H1 (cell line): Measurements from ENCODE around the gene RPL28. TPM values are rescaled to one million over a fixed set of nuclear protein-coding genes. Genes with fewer than 3 reads are reported as not detected.

Experiments
- CTCF ChIA-PET: fragments of 300-600 bp; sonication (Branson Sonifier 250); formaldehyde crosslinking; loops from one replicate; lab custom pipeline; 2021; ENCODE audit not compliant: partially characterized antibody; lab: Charles Lee
- POLR2A ChIA-PET: fragments of 300-600 bp; sonication (Branson Sonifier 250); formaldehyde crosslinking; loops from one replicate; lab custom pipeline; 2021; ENCODE audit warnings: inconsistent platforms; ENCODE audit not compliant: partially characterized antibody; lab: Charles Lee
- DNase-seq, 2 experiments: peaks; one replicate each; pipeline versions ENCODE4 v3.0.0 to v3.0.0-alpha.2; 2010 to 2022; ENCODE audit warnings: low spot score in 2 of 2, low read depth in 1 of 2, mixed read lengths in 1 of 2
- FAIRE-seq: peaks from 2 replicates; lab custom pipeline; 2011; peaks lifted over from hg19 to GRCh38; lab: Jason Lieb, UNC
- H2AFZ ChIP-seq: 2 replicates; pipeline ENCODE4 v1.8.1; 2012; ENCODE audit warnings: low read length, inconsistent platforms
- H2AK5ac ChIP-seq: 2 replicates; pipeline ENCODE4 v1.6.1; 2013; ENCODE audit warnings: low read depth, low read length
- H2BK120ac ChIP-seq: replicated peaks from 2 replicates; pipeline ENCODE3; 2013; ENCODE audit warnings: low read depth, low read length, inconsistent platforms
- H2BK12ac ChIP-seq: 2 replicates; pipeline ENCODE4 v1.6.1; 2013; ENCODE audit warnings: low read depth, low read length
- H2BK15ac ChIP-seq: 2 replicates; pipeline ENCODE4 v1.6.1; 2013; ENCODE audit warnings: low read length
- H2BK20ac ChIP-seq: 2 replicates; pipeline ENCODE4 v1.6.1; 2013; ENCODE audit warnings: low read length
- H2BK5ac ChIP-seq: 2 replicates; pipeline ENCODE4 v1.6.1; 2013; ENCODE audit warnings: low read depth, low read length
- H3K14ac ChIP-seq: 2 replicates; pipeline ENCODE4 v1.6.1; 2013; ENCODE audit warnings: inconsistent platforms; ENCODE audit not compliant: insufficient read length
- H3K18ac ChIP-seq: 2 replicates; pipeline ENCODE4 v1.6.1; 2013; ENCODE audit warnings: low read length; ENCODE audit errors: extremely low read depth
- H3K23ac ChIP-seq: 2 replicates; pipeline ENCODE4 v1.6.1; 2013; ENCODE audit warnings: inconsistent platforms; ENCODE audit not compliant: insufficient read length
- H3K23me2 ChIP-seq: 2 replicates; pipeline ENCODE4 v1.6.1; 2013; ENCODE audit warnings: low read depth, low read length
- H3K27ac ChIP-seq: 2 replicates; pipeline ENCODE4 v1.6.1; 2011; ENCODE audit warnings: low read depth, low read length, inconsistent platforms
- H3K27me3 ChIP-seq, 4 experiments: replicated peaks in 1 of 4; 1 replicate in 1 of 4; 2 replicates in 3 of 4; pipeline versions ENCODE4 v1.6.1 to v1.8.1; 2011 to 2013; ENCODE audit warnings: low read length in 3 of 4, mild to moderate bottlenecking in 3 of 4, inconsistent platforms in 2 of 4, mixed read lengths in 2 of 4, moderate library complexity in 1 of 4; ENCODE audit not compliant: control insufficient read depth in 3 of 4, insufficient read depth in 3 of 4; ENCODE audit errors: extremely low read depth in 1 of 4
- H3K36me3 ChIP-seq, 4 experiments: 2 replicates each; pipeline versions ENCODE4 v1.6.1 to v1.8.1; 2011 to 2013; ENCODE audit warnings: mild to moderate bottlenecking in 4 of 4, low read length in 3 of 4, moderate library complexity in 2 of 4, control low read depth in 1 of 4, inconsistent platforms in 1 of 4; ENCODE audit not compliant: insufficient read depth in 4 of 4, control insufficient read depth in 2 of 4
- H3K4ac ChIP-seq: replicated peaks from 2 replicates; pipeline ENCODE3; 2013; ENCODE audit warnings: low read length, low read depth, mixed read lengths, inconsistent platforms; ENCODE audit not compliant: insufficient read length
- H3K4me1 ChIP-seq, 4 experiments: replicated peaks in 1 of 4; 1 replicate in 1 of 4; 2 replicates in 3 of 4; pipeline versions ENCODE4 v1.6.1 to v1.8.1; 2011 to 2013; ENCODE audit warnings: low read length in 3 of 4, inconsistent platforms in 2 of 4, mixed read lengths in 1 of 4; ENCODE audit not compliant: insufficient read depth in 4 of 4, control insufficient read depth in 3 of 4
- H3K4me2 ChIP-seq, 2 experiments: 2 replicates each; pipeline versions ENCODE4 v1.6.1 to v1.8.1; 2011 to 2013; ENCODE audit warnings: low read depth in 2 of 2, low read length in 2 of 2, control low read depth in 1 of 2, inconsistent platforms in 1 of 2, mild to moderate bottlenecking in 1 of 2; ENCODE audit not compliant: insufficient read depth in 1 of 2
- H3K4me3 ChIP-seq, 4 experiments: fragments of 200-600, 300-600 bp in 1 of 4; sonication (generic), shearing (Covaris generic), sonication (Bioruptor Twin) in 1 of 4; 2 replicates each; pipeline versions ENCODE4 v1.5.1 to v1.8.1; 2011 to 2016; ENCODE audit warnings: low read length in 4 of 4, low read depth in 3 of 4, control low read depth in 2 of 4, inconsistent platforms in 2 of 4, mild to moderate bottlenecking in 2 of 4, mixed read lengths in 1 of 4, moderate library complexity in 1 of 4; ENCODE audit not compliant: insufficient read depth in 2 of 4; ENCODE audit errors: extremely low read depth in 1 of 4
- H3K56ac ChIP-seq: replicated peaks from 2 replicates; pipeline ENCODE3; 2013; ENCODE audit warnings: low read depth, mild to moderate bottlenecking, mixed read lengths, low read length, inconsistent platforms; ENCODE audit not compliant: insufficient read length
- H3K79me1 ChIP-seq: 2 replicates; pipeline ENCODE4 v1.6.1; 2013; ENCODE audit warnings: low read depth, low read length, control low read depth
- H3K79me2 ChIP-seq, 2 experiments: 2 replicates each; pipeline versions ENCODE4 v1.6.1 to v1.8.1; 2012 to 2013; ENCODE audit warnings: low read length in 2 of 2, mild to moderate bottlenecking in 2 of 2, inconsistent platforms in 1 of 2; ENCODE audit not compliant: insufficient read depth in 2 of 2, control insufficient read depth in 1 of 2
- H3K9ac ChIP-seq, 4 experiments: replicated peaks in 1 of 4; 1 replicate in 1 of 4; 2 replicates in 3 of 4; pipeline versions ENCODE4 v1.6.1 to v1.8.1; 2011 to 2013; ENCODE audit warnings: low read depth in 3 of 4, low read length in 3 of 4, control low read depth in 2 of 4, mild to moderate bottlenecking in 2 of 4, moderate library complexity in 2 of 4, inconsistent platforms in 1 of 4; ENCODE audit errors: extremely low read depth in 1 of 4
- H3K9me3 ChIP-seq, 2 experiments: 2 replicates each; pipeline versions ENCODE4 v1.6.1 to v1.8.1; 2012 to 2013; ENCODE audit warnings: mild to moderate bottlenecking in 2 of 2, moderate library complexity in 2 of 2, control low read depth in 1 of 2, inconsistent platforms in 1 of 2, low read depth in 1 of 2, low read length in 1 of 2, mixed read lengths in 1 of 2; ENCODE audit not compliant: insufficient read depth in 2 of 2
- H4K20me1 ChIP-seq, 2 experiments: replicated peaks in 1 of 2; 2 replicates each; pipeline versions ENCODE3 to v1.8.1; 2011 to 2013; ENCODE audit warnings: inconsistent platforms in 2 of 2, low read length in 2 of 2, mild to moderate bottlenecking in 1 of 2; ENCODE audit not compliant: insufficient read depth in 2 of 2, control insufficient read depth in 1 of 2
- H4K5ac ChIP-seq: 2 replicates; pipeline ENCODE4 v1.6.1; 2013; ENCODE audit warnings: low read length, low read depth, mixed read lengths, inconsistent platforms; ENCODE audit not compliant: insufficient read length
- H4K8ac ChIP-seq: 2 replicates; pipeline ENCODE4 v1.8.0; 2013; ENCODE audit warnings: mild to moderate bottlenecking, moderate library complexity, low read length, inconsistent platforms; ENCODE audit not compliant: insufficient read depth; ENCODE audit errors: extremely low read depth
- H4K91ac ChIP-seq: replicated peaks from 2 replicates; pipeline ENCODE3; 2013; ENCODE audit warnings: low read length, mixed read lengths, inconsistent platforms; ENCODE audit not compliant: insufficient read length
- KDM1A ChIP-seq: fragments of 200-600, 300-600 bp; sonication (generic); IDR thresholded peaks from 2 replicates; pipeline ENCODE4 v1.7.1; 2016; ENCODE audit warnings: mild to moderate bottlenecking, low read length, borderline replicate concordance
- NRF1 ChIP-seq: IDR thresholded peaks from 2 replicates; pipeline ENCODE4 v1.6.1; 2011; ENCODE audit warnings: mild to moderate bottlenecking, low read depth, low read length, improper control_type of control experiment
- PHF8 ChIP-seq: fragments of 200-600 bp; sonication (generic); conservative IDR thresholded peaks from 2 replicates; pipeline ENCODE4 v1.7.1; 2012; ENCODE audit warnings: low read depth, mild to moderate bottlenecking, inconsistent platforms, low read length, moderate library complexity
- POU5F1 ChIP-seq: IDR thresholded peaks from 2 replicates; pipeline ENCODE4 v1.6.1; 2011; ENCODE audit warnings: low read depth, mild to moderate bottlenecking, low read length, moderate library complexity
- SAP30 ChIP-seq: fragments of 300-600 bp; sonication (generic); IDR thresholded peaks from 2 replicates; pipeline ENCODE4 v1.7.1; 2012; ENCODE audit warnings: low read length, moderate library complexity, mild to moderate bottlenecking, inconsistent platforms; ENCODE audit not compliant: insufficient read depth, insufficient replicate concordance
- ZNF274 ChIP-seq: IDR thresholded peaks from 2 replicates; pipeline ENCODE4 v1.7.0; 2012; ENCODE audit warnings: low read length, borderline replicate concordance; ENCODE audit errors: extremely low read depth
- WGBS, 2 experiments: shearing (Covaris generic) in 1 of 2; methylation state at CpG; one replicate each; pipeline versions ENCODE4 v1.1.6 to v1.1.7; 2013 to 2015; ENCODE audit warnings: low lambda C conversion rate in 2 of 2, mixed read lengths in 2 of 2, inconsistent platforms in 1 of 2, low coverage in 1 of 2, missing lambda C conversion rate in 1 of 2; ENCODE audit not compliant: insufficient replicate concordance in 2 of 2, insufficient coverage in 1 of 2, insufficient read length in 1 of 2; ENCODE audit errors: extremely low coverage in 1 of 2, missing lambda C conversion rate in 1 of 2; 5-methylcytosine and 5-hydroxymethylcytosine counted together
- polyA plus RNA-seq, 7 experiments: library from polyadenylated mRNA; depleted of rRNA in 3 of 7; stranded (reverse) in 5 of 7; unstranded in 2 of 7; fragments of >200 nt in 5 of 7; fragments of 200-250 nt in 2 of 7; gene quantifications; 1 replicate in 5 of 7; 2 replicates in 1 of 7; 4 replicates in 1 of 7; pipeline versions ENCODE4 v1.2.1 to v1.2.3, GENCODE V29; 2011 to 2013; ENCODE audit warnings: missing spikeins in 2 of 7, mixed read lengths in 2 of 7
- total RNA-seq: library from RNA; stranded (reverse); fragmentation: NEBNext Ultra II Directional; extraction: Animal tissue kit (Norgen Biotek cat#: 25700); gene quantifications from 2 replicates; pipeline ENCODE4 v1.2.1, GENCODE V29; 2021
- TF ChIP-seq, protein P1 (sequence below): IDR thresholded peaks from 2 replicates; pipeline ENCODE4 v1.6.1; 2012; ENCODE audit warnings: inconsistent platforms

RPL28 gene
- total and polyA plus RNA-seq, 2 of the 8 experiments (the other 6 are each of a cell fraction or from before 2014, with no cell fraction given), result 2,123 to 8,402 TPM

DNA sequence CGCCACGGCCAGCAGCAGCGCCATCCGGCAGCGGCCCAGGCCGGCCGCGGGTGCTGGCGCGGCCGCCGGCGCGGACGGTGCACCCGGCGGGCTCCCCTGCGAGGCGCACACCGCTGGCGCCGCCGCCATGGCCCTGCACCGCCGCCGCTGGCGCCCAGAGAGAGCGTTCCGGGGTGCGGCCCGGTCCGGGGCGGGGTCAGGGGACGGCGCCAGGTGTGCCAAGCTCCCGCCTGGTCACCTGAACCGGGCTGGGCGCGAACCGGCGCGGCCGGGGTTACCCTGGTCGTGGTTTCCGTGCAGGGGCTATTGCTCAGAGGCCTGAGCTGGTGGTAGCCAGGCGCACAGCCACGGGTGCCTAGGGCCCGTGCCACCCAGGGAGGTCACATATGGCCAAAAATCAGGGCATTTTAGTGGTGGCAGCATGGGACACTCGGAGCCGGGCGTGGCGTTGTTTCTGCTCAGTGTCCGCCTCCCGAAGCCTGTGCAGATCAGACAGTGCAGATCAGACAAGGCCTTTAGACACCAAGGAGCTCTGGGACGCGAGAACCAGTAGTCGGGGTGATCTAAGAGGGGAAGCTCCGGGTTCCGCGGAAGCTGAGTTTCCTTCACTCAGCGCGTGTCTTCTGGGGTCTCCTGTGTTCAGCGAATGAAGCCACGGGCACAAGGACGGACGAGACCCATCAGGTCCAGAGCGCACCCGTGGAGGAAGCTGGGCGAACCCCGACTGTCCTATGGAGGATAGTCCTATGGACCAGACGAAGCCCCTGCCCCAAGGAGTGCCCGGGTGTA, 1.4 kb upstream of the RPL28 start, which contains the start of gene TMEM238:
Gene TMEM238 (minus strand): TSS at position 162 of the 789 bp plus-strand sequence. CDS start 33 bp downstream, at position 129.
- Histone ChIP-seq H3K56ac (peak within 1 kb of the TSS; percentile 65), H3K27me3 (peaks cover 0 to 6% (median 3%) of the 10 kb centered on the region in 4 experiments; a peak in 4 of 7 replicates), H3K23ac (no peak within 1 kb of the TSS), H2BK20ac (no peak within 1 kb of the TSS), H3K4me2 (peak within 1 kb of the TSS; percentile 93 to 95), H3K18ac (peak within 1 kb of the TSS; percentile 94), H3K9me3 (no peaks in the 10 kb centered on the region), H4K5ac (peak within 1 kb of the TSS; percentile 53), H3K9ac (peak within 1 kb of the TSS; percentile 73 to 94 (median 82)), H3K79me2 (peaks cover 17 to 27% of the 10 kb centered on the region in 2 experiments; a peak in 3 of 4 replicates), H2AK5ac (peak within 1 kb of the TSS; percentile 88), H2BK120ac (peak within 1 kb of the TSS; percentile 38), H3K4me3 (peak within 1 kb of the TSS; percentile 89 to 97 (median 94)), H3K23me2 (peaks cover 31% of the 10 kb centered on the region), H3K4me1 (peaks cover 0 to 38% (median 29%) of the 10 kb centered on the region in 4 experiments; a peak in 6 of 7 replicates), H2BK12ac (peak within 1 kb of the TSS; percentile 84; the same call in 1 of the 2 replicates), H3K4ac (peak within 1 kb of the TSS; percentile 91), H4K8ac (peak within 1 kb of the TSS; percentile 92), H3K36me3 (peaks cover 17 to 28% (median 22%) of the 10 kb centered on the region in 4 experiments), H4K20me1 (peaks cover 20 to 40% of the 10 kb centered on the region in 2 experiments), H3K27ac (no peak within 1 kb of the TSS), H2AFZ (peak within 1 kb of the TSS; percentile 91; the same call in 1 of the 2 replicates), H2BK5ac (peak within 1 kb of the TSS; percentile 80), H4K91ac (peak within 1 kb of the TSS; percentile 86), H3K14ac (peak within 1 kb of the TSS; percentile 99), H3K79me1 (peaks cover 28% of the 10 kb centered on the region), H2BK15ac (peak within 1 kb of the TSS; percentile 81; the same call in 1 of the 2 replicates)
- WGBS, 2 experiments, result 14% methylated on average over 60 of the region's 72 CpGs; no CpG with 5 or more reads in 1 of the 2 experiments
- ChIA-PET POLR2A (interaction anchor here (0.5 to 26.7 kb wide), 34 partner anchors 9 to 297 kb away, joined by 3 to 874 read pairs (median 5); partner anchors contain the start of genes COX6B2, FIZ1, HSPBP1 and IL11), CTCF (interaction anchor here (0.9 to 3.2 kb wide), 22 partner anchors 9 to 503 kb away, joined by 3 to 37 read pairs (median 4); partner anchors contain the start of gene UBE2S)
- TF ChIP-seq KDM1A (no peak), PHF8 (peak; percentile 26; the same call in 1 of the 2 replicates), SAP30 (peak; percentile 2), POU5F1 (no peak), ZNF274 (no peak), NRF1 (no peak)
- TF ChIP-seq, protein P1, sequence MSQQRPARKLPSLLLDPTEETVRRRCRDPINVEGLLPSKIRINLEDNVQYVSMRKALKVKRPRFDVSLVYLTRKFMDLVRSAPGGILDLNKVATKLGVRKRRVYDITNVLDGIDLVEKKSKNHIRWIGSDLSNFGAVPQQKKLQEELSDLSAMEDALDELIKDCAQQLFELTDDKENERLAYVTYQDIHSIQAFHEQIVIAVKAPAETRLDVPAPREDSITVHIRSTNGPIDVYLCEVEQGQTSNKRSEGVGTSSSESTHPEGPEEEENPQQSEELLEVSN, result no peak; the same call in 1 of the 2 replicates
- FAIRE-seq (no peak), DNase-seq (no peak)
